GM12878 (cell line): ENCODE results near the gene TBXA2R. TPM values are rescaled to one million over a fixed set of nuclear protein-coding genes. Genes with fewer than 3 reads are reported as not detected.

Source experiments
- ATAC-seq: fragments of 200-7000 bp; cut with Tn5 transposase; 3 replicates; pipeline ENCODE4 v1.9.1; 2020; ENCODE audit warnings: mild to moderate bottlenecking, moderate library complexity
- BruUV-seq: library from RNA; stranded (reverse); fragments of 400-500 nt; replicated peaks from 2 replicates; lab custom pipeline; 2021; lab: Mats Ljungman, UMichigan
- CTCF ChIA-PET: fragments of 300-600 bp; sonication (Branson Sonifier 250); formaldehyde crosslinking; extraction: SDS; loops from one replicate; lab custom pipeline; 2021; ENCODE audit warnings: inconsistent platforms; lab: Yijun Ruan, JAX
- POLR2A ChIA-PET: fragments of 350-600 bp; formaldehyde crosslinking; extraction: SDS; loops from one replicate; lab custom pipeline; 2021; ENCODE audit warnings: inconsistent platforms; lab: Charles Lee
- RAD21 ChIA-PET: fragments of 300-600 bp; sonication (Branson Sonifier 250); formaldehyde crosslinking; loops from one replicate; lab custom pipeline; 2023; ENCODE audit warnings: antibody characterized with exemption; ENCODE audit not compliant: unreplicated experiment; lab: Charles Lee
- SMC1A ChIA-PET: fragments of 300-600 bp; sonication (Branson Sonifier 250); formaldehyde crosslinking; loops from one replicate; lab custom pipeline; 2023; ENCODE audit not compliant: unreplicated experiment, uncharacterized antibody; lab: Charles Lee
- DNase-seq: peaks from one replicate; pipeline ENCODE4 v3.0.0-alpha.2; 2011; ENCODE audit warnings: low read depth, low spot score
- FAIRE-seq: peaks from 3 replicates; lab custom pipeline; 2011; peaks lifted over from hg19 to GRCh38; lab: Jason Lieb, UNC
- H2AFZ ChIP-seq: 2 replicates; pipeline ENCODE4 v1.6.0; 2011; ENCODE audit warnings: low read depth, low read length, control low read depth; ENCODE audit not compliant: control insufficient read depth
- H3K27ac ChIP-seq: 2 replicates; pipeline ENCODE4 v1.5.1; 2011; ENCODE audit warnings: control low read depth; ENCODE audit not compliant: control insufficient read depth, insufficient read depth
- H3K27me3 ChIP-seq, 2 experiments: replicated peaks in 1 of 2; 2 replicates each; pipeline versions ENCODE4 v1.6.0 to v1.6.1; 2011; ENCODE audit warnings: low read length in 1 of 2; ENCODE audit not compliant: control insufficient read depth in 2 of 2, insufficient read depth in 2 of 2
- H3K36me3 ChIP-seq, 2 experiments: 2 replicates each; pipeline ENCODE4 v1.5.1; 2011; ENCODE audit warnings: low read length in 1 of 2; ENCODE audit not compliant: control insufficient read depth in 2 of 2, insufficient read depth in 2 of 2
- H3K4me1 ChIP-seq: 2 replicates; pipeline ENCODE4 v1.6.1; 2011; ENCODE audit warnings: mild to moderate bottlenecking, low read length, moderate library complexity, mixed read lengths; ENCODE audit not compliant: control insufficient read depth, insufficient read depth
- H3K4me2 ChIP-seq: 2 replicates; pipeline ENCODE4 v1.6.0; 2011; ENCODE audit warnings: control low read depth; ENCODE audit not compliant: control insufficient read depth, insufficient read depth
- H3K4me3 ChIP-seq: fragments of 200-600 bp; sonication (generic); 2 replicates; pipeline ENCODE4 v1.5.1; 2016
- H3K79me2 ChIP-seq: 2 replicates; pipeline ENCODE4 v1.6.0; 2011; ENCODE audit warnings: low read length; ENCODE audit not compliant: control insufficient read depth, insufficient read depth
- H3K9ac ChIP-seq: 2 replicates; pipeline ENCODE4 v1.8.0; 2011; ENCODE audit warnings: low read length, control low read depth, mixed read lengths; ENCODE audit not compliant: control insufficient read depth, insufficient read depth
- H3K9me3 ChIP-seq: replicated peaks from 3 replicates; pipeline ENCODE4 v1.5.1; 2011; ENCODE audit warnings: mild to moderate bottlenecking, low read length; ENCODE audit not compliant: control insufficient read depth, insufficient read depth
- H4K20me1 ChIP-seq: 2 replicates; pipeline ENCODE4 v1.6.0; 2011; ENCODE audit not compliant: control insufficient read depth, insufficient read depth
- ETV6 ChIP-seq, 2 experiments: fragments of 450-650 bp in 1 of 2; IDR thresholded peaks in 1 of 2; conservative IDR thresholded peaks in 1 of 2; 2 replicates each; pipeline ENCODE4 v1.6.1; 2014; ENCODE audit warnings: antibody characterized with exemption in 1 of 2, borderline replicate concordance in 1 of 2, low read depth in 1 of 2, mild to moderate bottlenecking in 1 of 2, moderate library complexity in 1 of 2
- NR2C1 ChIP-seq: fragments of 450-650 bp; IDR thresholded peaks from 2 replicates; pipeline ENCODE4 v1.6.1; 2017; ENCODE audit warnings: antibody characterized with exemption, mild to moderate bottlenecking, moderate library complexity
- NR2F1 ChIP-seq: fragments of 450-650 bp; conservative IDR thresholded peaks from 2 replicates; pipeline ENCODE4 v1.6.1; 2017; ENCODE audit warnings: mild to moderate bottlenecking
- POLR2A ChIP-seq: IDR thresholded peaks from 2 replicates; pipeline ENCODE4 v1.6.1; 2011; ENCODE audit warnings: low read depth, mild to moderate bottlenecking, low read length
- RELA ChIP-seq: fragments of 450-650 bp; IDR thresholded peaks from 2 replicates; pipeline ENCODE4 v1.8.0; 2014; ENCODE audit warnings: borderline replicate concordance; ENCODE audit not compliant: partially characterized antibody
- ZNF24 ChIP-seq: fragments of 450-650 bp; IDR thresholded peaks from 2 replicates; pipeline ENCODE4 v1.6.1; 2017; ENCODE audit warnings: antibody characterized with exemption, mild to moderate bottlenecking
- ZZZ3 ChIP-seq: IDR thresholded peaks from 2 replicates; pipeline ENCODE4 v1.6.1; 2011; ENCODE audit warnings: low read depth; ENCODE audit not compliant: control insufficient read depth, insufficient read length
- WGBS: methylation state at CpG from one replicate; pipeline ENCODE4 v1.1.6; 2016; ENCODE audit warnings: low lambda C conversion rate; ENCODE audit not compliant: insufficient replicate concordance, insufficient coverage; ENCODE audit errors: missing lambda C conversion rate; 5-methylcytosine and 5-hydroxymethylcytosine counted together
- in situ Hi-C: fragments of 300-500 bp; cut with MboI; formaldehyde crosslinking; loops from 9 replicates; pipeline ENCODE4 v1.14.3; 2018; ENCODE audit warnings: mixed read lengths
- intact Hi-C: fragments of 100-400 bp; cut with micrococcal nuclease; formaldehyde crosslinking; loops from one replicate; pipeline ENCODE4 v1.14.2; 2022; ENCODE audit not compliant: unreplicated experiment
- polyA plus RNA-seq, 11 experiments: library from polyadenylated mRNA; depleted of rRNA in 4 of 11; unstranded in 6 of 11; stranded (reverse) in 5 of 11; fragments of >200 nt; fragmentation: Nextera tagmentation in 4 of 11; fragmentation: Illumina TruSeq in 1 of 11; extraction: Ambion mirVana in 4 of 11; extraction: Trizol in 1 of 11; gene quantifications; 1 replicate in 1 of 11; 2 replicates in 10 of 11; pipeline versions ENCODE4 v1.2.1 to v1.2.3, GENCODE V29; 2011 to 2016; ENCODE audit warnings: inconsistent platforms in 2 of 11, missing spikeins in 2 of 11, low read depth in 1 of 11
- total RNA-seq, 4 experiments: library from RNA; depleted of rRNA in 3 of 4; stranded (reverse); fragments of >200 nt in 3 of 4; fragmentation: Illumina TruSeq in 1 of 4; extraction: Trizol in 1 of 4; gene quantifications; 2 replicates each; pipeline versions ENCODE4 v1.2.1 to v1.2.3, GENCODE V29; 2013 to 2021
- TF ChIP-seq, protein P1 (sequence below): fragments of 450-650 bp; IDR thresholded peaks from 2 replicates; pipeline ENCODE4 v1.6.1; 2016; ENCODE audit warnings: mild to moderate bottlenecking

Gene TBXA2R
- total and polyA plus RNA-seq, 10 of the 15 experiments (the other 5 are each of a cell fraction or from before 2014, with no cell fraction given) = 0.03 TPM; not detected in 8

DNA sequence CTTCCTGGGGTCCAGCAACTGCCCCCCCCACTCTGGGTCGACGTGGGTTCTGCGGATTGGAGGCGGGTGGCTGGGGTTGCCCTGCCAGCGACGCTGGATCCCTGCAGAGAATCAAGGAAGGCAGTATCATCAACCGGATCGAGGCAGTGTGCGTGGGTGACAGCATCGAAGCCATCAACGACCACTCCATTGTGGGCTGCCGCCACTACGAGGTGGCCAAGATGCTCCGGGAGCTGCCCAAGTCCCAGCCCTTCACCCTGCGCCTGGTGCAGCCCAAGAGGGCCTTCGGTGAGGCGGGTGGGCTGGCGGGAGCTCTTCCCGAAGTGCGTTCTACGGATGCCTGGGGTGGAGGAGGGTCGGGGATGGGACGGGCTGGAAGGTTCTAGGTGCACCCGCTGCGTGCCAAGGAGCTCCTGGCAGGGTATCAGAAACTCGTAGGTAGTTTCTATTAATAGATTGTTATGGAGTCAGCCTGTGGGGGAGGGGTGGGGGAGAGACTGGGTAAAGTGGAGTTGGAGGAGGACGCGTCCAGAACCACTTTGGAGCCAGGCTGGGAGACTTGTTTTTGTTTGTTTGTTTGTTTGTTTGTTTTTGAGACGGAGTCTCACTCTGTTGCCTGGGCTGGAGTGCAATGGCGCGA is 19.8 kb downstream of the TBXA2R start:
- peaks cover 0 to 2% of the 10 kb centered on the region in 2 experiments; a peak in 1 of 4 replicates for H3K27me3 ChIP-seq
- POLR2A ChIA-PET = interaction anchor here (0.6 kb wide), 1 partner anchor 17 kb away, joined by 6 read pairs; no protein-coding TSS in a partner anchor
- H4K20me1 ChIP-seq = no peaks in the 10 kb centered on the region
- SMC1A ChIA-PET = interaction anchor here (0.7 kb wide), 1 partner anchor 31 kb away, joined by 3 read pairs; no protein-coding TSS in a partner anchor
- TF ChIP-seq NR2C1 (no peak), ZNF24 (no peak), NR2F1 (no peak), ZZZ3 (no peak), ETV6 (conservative IDR thresholded peaks at IDR 0.05 in 1 of 2, IDR thresholded peaks at IDR 0.05 in 1 of 2; ENCODE audit: borderline replicate concordance in 1 of 2, low read depth in 1 of 2) (no peak), RELA (no peak), POLR2A (no peak)
- TF ChIP-seq, protein P1, sequence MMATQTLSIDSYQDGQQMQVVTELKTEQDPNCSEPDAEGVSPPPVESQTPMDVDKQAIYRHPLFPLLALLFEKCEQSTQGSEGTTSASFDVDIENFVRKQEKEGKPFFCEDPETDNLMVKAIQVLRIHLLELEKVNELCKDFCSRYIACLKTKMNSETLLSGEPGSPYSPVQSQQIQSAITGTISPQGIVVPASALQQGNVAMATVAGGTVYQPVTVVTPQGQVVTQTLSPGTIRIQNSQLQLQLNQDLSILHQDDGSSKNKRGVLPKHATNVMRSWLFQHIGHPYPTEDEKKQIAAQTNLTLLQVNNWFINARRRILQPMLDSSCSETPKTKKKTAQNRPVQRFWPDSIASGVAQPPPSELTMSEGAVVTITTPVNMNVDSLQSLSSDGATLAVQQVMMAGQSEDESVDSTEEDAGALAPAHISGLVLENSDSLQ = no peak
- BruUV-seq = no TSS peak
- H3K79me2 ChIP-seq = no peaks in the 10 kb centered on the region
- H3K27ac ChIP-seq = no peak overlapping the region
- no peaks in the 10 kb centered on the region for H3K36me3 ChIP-seq
- H3K9me3 ChIP-seq = peaks cover 2% of the 10 kb centered on the region; the same call in 1 of the 3 replicates
- CTCF ChIA-PET = interaction anchor here (1.8 to 1.9 kb wide), 2 partner anchors 18 to 23 kb away, joined by 4 read pairs; no protein-coding TSS in a partner anchor
- H2AFZ ChIP-seq = no peak overlapping the region
- WGBS = 74% methylated on average over 26 of the region's 31 CpGs
- H3K4me3 ChIP-seq = no peak overlapping the region
- in situ Hi-C loops (no loop called here), intact Hi-C loops (no loop called here)
- no peak for FAIRE-seq
- ATAC-seq = no peak
- no peak for DNase-seq
- no peaks in the 10 kb centered on the region for H3K4me1 ChIP-seq
- no peak overlapping the region for H3K9ac ChIP-seq
- RAD21 ChIA-PET = no interaction called here
- H3K4me2 ChIP-seq = no peak overlapping the region
